DMS79 (cell line): ENCODE measurements around the gene FASTKD3.
A peak's percentile ranks its signal among the peaks of the same experiment; 100 is the strongest.

ENCODE experiments used
- DNase-seq: peaks from one replicate; lab custom pipeline; 2025; lab: John Stamatoyannopoulos, UW

Gene FASTKD3

DNA sequence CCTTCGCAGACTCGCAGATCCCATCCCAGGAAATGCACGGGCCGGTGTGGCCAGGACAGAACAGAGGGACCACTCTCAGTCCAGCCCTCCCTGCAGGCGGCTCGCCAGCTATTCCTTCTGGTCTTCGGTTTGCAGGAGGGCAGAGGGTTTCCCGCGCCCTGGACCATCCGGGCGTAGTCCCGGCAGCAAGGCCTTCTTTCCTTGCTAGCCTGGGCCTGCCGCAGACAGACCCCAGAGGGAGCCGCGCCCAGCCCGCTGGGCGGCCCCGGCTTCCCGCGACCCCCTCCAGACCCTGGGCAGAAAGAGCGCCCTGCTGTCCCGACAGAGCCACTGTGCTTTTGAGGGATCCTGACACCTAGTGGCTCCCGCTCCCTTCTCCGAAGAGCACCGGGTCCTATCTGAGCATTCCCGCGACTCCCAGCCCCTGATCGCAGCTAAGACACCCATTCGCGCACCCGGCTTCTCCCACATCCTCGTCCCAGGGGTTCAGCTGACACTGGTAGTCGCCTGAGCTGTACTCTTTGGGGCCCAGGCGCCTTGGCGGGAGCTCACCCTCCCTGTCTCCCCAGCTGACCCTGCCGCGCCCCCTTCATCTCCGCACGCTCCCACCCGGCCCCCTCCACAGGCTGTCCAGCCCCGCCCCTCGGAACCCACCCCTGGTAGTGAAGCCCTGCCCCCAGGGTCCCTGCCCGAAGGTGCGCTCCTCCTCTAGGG is 19.0 kb downstream of the FASTKD3 start:
- DNase-seq = peak; percentile 30

DNA sequence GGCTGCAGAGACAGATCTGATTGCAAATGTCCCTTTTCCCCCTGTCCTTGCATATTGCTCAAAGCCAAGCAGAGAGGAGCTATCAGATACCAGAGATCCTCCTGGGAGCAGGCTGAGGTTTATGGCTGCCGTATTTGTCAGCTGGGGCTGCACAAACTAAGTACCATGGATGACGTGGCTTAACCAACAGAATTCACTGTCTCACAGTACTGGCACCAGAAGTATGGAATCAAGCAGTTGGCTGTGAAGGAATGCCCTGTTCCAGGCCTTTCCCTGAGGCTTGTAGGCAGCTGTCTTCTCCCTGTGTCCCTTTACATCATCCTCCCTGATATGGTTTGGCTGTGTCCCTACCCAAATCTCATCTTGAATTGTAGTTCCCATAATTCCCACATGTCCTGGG is 20.5 kb downstream of the FASTKD3 start:
- no peak for DNase-seq

DNA sequence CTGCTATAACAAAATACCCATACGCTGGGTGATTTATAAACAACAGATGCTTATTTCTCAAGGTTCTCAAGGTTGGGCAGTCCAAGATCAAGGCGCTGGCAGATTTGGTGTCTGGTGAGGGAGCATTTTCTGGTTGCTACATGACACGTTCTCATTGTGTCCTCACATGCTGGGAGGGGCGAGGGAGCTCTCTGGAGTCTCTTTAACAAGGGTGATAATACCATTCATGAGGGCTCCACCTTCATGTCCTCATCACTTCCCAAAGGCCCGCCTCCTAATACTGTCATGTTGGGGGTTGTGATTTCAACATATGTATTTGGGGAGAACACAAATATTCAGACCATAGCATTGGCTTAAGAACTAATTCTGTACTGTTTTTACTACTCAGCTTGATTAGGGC is 22.5 kb downstream of the FASTKD3 start:
- DNase-seq = no peak

DNA sequence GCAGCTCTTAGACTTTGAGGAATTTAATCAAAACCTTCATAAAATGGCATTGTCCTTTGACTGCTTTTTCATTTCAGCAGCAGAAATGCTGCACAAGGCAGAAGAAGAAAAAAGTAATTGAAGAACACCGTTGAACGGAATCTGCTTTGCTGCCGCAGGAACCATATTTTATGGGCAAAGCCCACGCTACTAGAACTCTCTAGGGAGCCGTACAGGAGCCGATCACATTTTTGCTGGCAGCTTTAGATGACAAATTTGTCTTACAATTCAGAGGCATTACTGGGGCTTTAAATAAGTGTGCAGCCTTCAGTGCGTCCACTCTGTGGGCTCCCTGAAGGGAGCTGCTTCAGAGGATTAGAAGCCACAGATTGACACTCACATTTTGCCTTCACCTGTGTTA is 23.3 kb downstream of the FASTKD3 start:
- DNase-seq = no peak

DNA sequence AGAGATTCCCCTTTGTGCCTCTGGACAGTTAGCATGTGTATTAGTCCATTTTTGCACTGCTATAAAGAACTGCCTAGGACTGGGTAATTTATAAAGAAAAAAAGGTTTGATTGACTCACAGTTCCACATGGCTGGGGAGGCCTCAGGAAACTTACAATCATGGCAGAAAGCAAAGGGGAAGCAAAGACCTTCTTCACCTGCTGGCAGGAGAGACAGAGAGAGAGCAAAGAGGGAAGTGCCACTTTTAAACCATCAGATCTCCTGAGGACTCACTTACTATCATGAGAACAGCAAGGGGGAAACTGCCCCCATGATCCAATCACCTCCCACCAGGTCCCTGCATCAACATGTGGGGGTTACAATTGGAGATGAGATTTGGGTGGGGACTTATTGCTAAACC is 23.9 kb downstream of the FASTKD3 start:
- DNase-seq = no peak

DNA sequence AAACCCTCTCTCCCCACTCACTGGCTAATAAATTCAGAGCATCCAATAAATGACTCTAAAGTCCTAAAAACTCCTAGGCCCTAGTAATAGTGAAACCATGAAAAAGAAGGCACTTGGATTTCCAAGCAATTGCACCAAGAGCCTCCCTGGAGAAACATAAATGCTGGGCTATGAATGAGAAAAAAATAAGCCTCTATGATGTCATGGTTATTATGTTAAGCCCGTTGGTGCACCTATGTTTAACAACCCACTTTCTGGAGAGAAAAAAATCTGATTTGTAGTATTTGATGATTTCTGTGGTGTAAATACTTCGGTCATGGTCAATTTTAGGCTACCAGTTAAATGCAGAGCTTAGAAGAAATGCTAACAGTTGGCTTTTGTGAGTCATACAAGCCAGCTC is 26.3 kb downstream of the FASTKD3 start:
- DNase-seq = no peak

DNA sequence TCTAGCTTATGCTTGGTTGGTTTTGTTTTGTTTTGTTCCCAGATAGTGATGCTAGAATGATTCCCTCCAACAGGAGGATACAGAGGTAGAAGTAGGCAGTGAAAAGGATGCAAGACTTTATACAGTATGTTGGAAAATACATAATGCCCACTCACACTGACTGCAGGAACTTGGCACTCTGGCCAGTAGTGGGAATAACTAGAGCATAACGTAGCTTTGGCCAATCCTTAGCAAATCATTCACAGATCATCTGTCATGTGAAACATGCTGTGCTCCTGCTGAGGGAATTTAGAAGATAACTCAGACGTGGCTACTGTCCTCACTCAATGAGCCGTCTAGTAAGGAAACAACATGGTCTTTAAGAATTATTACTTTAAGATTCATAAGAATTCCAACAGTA is 31.4 kb downstream of the FASTKD3 start:
- DNase-seq = no peak

DNA sequence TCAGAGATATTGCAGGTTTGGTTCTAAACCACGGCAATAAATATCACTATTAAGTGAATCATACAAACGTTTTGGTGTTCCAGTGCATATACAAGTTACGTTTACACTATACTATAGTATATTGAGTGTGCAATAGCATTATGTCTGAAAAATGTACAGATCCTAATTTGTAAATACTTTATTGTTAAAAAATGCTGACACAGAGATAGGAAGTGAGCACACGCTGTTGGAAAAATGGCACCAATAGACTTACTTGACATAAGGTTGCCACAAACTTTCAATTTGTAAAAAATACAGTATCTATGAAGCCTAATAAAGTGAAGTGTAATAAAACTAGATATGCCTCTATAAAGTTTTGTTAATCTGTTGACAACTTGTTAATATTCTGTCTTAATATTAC is 33.8 kb downstream of the FASTKD3 start:
- DNase-seq = no peak

DNA sequence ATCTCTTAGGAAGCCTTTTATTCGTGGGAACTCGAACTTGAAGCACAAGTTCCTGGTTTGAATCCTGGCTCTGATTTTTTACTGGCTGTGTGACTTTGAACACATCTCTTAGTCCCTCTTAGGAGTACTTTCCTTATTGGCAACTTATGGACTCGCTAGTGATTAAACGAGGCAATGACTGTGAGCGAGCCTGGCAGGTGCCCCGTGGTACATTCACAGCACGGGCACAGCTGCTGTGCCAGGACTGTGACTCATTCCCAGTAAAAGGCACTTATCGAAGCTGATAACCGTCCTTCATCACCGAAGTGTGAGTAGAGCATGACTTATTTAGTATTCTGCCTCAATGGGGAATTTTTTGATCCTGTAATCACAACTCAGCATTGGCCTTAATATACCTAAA is 40.6 kb downstream of the FASTKD3 start:
- peak; percentile 24 for DNase-seq

DNA sequence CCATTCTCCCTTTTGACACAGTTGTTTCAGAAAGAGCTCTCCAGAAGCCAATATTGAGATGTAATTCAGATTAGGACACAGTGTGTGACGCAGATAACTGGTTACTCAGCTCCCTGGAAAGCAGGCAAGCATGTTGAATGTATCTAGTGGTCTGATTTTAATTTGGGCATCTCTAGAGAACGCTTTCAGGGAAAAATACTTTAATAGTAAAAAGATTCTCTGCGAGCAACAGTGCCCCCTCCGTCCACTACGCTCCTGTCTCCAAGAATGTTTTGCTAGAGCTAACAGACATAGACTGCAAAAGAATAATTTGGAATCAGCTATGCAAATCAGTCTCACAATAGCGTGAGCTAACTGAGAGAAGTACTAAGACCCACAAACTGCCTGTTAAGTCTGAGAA is 41.2 kb downstream of the FASTKD3 start:
- DNase-seq = no peak

DNA sequence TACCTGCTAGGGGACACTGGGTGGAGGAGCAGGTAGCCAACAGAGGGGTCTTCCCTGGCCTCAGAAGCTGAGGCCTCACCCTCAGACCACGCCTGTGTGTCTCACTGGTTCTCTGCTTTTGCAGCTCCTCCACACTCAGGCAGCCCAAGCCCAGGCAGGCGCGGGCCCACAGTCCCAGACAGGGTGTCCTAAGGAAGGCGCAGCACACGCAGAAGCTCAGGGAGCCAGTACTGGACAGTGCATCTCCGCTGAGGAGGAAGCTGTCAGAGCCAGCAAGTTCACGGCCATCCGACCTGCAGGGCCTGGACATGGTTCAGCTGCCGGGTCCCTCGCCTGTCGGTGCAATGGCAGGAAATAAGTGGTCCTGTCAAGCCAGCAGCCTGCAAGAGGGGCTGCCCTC is 43.2 kb downstream of the FASTKD3 start:
- no peak for DNase-seq

DNA sequence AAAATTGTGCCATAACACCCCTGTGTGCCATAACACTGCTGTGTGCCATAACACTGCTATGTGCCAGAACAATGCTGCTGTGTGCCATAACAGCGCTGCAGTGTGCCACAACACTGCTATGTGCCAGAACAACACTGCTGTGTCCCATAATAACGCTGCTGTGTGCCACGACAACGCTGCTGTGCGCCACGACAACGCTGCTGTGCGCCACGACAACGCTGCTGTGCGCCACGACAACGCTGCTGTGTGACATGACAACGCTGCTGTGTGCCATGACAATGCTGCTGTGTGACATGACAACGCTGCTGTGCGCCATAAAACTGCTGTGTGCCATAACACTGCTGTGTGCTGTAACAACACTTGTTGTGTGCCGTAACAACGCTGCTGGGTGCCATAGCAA is 43.8 kb downstream of the FASTKD3 start:
- no peak for DNase-seq

DNA sequence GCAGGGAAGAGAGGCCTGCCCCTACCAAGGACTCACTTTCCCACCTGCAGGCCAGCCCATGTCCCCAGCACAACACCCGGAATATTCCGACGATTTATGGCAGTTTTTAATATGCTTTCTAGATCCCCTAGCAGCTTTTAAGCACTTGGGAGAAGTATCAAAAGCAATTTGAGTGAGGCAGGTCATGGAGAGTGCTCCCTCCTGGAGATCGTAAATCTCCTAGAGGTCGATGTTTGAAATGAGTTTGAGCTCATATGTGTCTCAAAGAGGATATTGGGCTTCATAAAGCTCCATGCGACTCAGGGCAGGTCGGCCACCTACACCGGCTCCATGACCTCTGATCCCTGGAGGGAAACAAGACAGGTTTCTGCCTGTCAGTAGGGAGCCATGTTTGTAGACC is 45.2 kb downstream of the FASTKD3 start:
- no peak for DNase-seq

DNA sequence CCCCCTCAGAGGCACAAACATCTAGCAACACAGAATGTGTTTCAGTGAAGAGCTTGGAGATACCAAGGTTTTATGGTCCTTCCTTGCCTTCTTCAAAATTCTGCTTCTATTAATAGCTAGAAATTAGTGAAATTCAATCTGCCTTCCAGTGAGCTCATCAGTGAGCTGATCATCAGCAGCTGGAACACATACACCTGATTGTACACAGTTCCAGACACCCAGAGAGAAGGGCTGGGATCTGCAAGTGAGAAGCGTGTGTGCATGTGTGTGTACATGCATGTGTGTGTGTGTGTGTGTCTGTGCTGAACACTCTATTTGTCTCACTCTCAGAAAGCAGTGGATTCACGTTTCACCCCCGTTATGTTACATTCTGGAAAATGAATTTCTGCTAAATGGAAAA is 46.4 kb downstream of the FASTKD3 start:
- DNase-seq = no peak

DNA sequence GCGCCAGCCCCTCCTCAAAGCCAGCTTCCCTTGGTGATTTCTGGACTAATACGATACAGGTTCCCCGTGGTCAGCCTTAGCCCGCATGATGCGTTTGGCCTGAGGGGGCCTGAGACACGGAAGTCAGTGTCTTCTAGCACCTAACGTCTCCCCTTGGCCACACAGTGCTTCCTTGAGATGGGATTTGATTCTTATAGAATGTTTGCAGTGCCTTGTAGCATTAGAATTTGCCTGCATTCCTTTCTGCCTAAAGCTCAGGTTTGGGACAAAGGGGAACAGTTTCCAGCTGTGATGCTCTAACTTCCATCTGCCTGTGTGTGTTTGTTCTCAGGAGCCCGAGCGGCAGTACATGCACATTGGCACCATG is 52.3 kb downstream of the FASTKD3 start:
- DNase-seq = no peak

DNA sequence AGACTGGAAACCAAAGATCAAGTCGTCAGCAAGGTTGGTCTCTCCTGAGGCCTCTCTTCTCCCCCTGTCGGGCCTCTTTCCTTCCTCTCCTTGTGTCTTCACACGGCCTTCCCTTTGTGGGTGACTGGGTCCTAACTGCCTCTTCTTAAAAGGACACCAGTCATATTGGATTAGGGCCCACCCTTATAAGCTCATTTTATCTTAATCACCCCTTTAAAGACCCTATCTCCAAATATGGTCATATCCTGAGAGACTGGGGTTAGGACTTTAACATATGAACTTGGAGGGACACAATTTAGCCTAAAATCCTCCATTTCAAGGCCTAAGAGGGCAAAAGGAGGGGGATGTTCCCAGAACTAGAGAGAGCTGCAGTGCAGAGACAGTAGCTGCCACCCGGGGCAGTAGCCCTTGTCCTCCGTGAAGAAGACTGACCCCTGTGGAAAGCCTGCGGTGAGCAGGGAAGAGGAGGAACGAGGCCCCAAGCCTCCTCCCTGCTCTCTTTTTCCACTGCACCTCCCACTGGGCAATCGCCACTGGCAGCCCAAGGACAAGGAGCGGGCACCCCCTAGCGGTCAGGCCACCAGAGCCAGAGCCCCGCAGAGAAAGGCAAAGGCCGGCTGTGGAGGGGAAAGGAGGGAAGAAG is 52.8 kb downstream of the FASTKD3 start:
- no peak for DNase-seq

DNA sequence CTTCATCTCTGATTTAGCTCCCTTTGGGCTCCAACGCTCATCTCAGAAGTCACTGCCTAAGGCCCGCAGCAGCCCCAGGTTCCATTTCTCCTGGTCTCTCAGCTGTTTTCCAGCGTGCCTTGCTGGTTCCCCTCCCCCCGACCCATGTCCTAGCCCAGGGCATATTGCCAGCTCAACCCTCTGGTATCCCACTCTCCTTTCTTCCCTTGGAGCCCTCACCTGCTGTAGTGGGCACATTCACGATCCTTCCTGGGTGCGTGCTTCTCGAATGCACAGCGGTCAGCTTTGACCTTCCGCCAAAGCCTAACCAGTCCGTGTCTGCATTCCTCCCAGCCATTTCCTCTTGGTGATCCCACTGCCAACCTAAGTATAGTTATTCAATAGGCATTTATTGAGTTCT is 54.0 kb downstream of the FASTKD3 start:
- no peak for DNase-seq

DNA sequence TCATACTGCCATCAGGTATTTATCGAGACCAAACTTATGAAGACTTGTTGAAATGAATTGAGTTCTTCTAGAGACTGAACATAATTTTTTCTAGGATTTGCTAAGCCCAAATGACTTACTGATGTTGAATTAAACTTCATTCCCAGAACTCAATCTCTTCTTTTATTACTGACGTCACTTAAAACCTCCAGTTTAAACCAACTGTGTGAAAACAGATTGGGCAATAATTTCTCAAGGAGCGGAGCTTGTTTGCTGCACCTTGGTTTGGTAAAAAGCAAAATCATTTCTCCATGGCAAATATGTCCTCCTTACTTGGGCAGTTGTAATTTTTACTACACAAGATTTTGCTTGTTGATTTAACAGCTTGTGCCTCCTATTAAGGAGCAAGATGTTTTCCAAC is 55.3 kb downstream of the FASTKD3 start:
- DNase-seq = no peak

DNA sequence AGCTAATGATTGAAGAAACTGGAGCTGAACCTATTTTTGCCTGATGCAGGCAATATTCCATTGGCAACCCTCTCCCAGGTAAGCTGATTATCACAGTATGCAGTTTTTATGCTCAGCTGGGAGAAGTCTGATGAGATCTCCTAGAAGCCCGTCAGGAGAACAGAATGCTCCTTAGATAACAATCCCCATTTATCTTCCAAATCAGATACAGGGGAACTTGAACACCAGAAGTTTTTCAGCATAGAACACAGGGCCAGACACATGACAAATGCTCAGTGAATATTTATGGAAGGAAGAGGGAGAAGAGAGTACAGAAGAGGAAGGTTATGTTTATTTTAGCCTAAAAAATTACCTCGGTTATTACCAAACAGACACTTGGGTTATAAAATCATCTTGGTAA is 55.8 kb downstream of the FASTKD3 start:
- DNase-seq = no peak

DNA sequence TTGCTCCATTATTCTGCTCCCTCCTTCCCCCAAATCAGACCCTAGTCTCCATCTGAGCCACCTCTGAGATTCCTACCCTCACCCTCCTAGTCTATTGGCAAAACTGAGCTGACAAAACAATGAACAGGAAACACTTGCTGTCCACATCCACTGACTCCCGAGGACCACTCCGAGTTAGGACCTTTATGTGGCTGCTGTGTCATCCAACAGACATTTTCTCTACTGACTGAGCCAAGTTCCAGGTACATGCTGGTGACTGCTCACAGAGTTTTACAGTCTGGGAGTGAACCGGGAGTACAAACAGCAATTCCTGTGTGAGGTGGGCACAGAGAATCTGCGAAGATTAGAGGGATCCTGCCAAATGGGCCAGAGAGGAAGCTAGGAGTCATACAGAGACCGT is 57.1 kb downstream of the FASTKD3 start:
- DNase-seq = no peak
